Testis (tissue), 2 donors: ENCODE data around the gene DDX52.

Source experiments
- POLR2A ChIP-seq: fragments of 450-650 bp; IDR thresholded peaks from one replicate; pipeline ENCODE4 v1.6.1; 2017; ENCODE audit warnings: antibody characterized with exemption, mild to moderate bottlenecking, moderate library complexity
- TF ChIP-seq, protein P1 (sequence below), 3 experiments: fragments of 450-650 bp in 2 of 3; fragments of 200-600 bp in 1 of 3; sonication (generic) in 1 of 3; IDR thresholded peaks; one replicate each; pipeline ENCODE4 v1.5.1; 2016 to 2019; ENCODE audit warnings: antibody characterized with exemption in 3 of 3, mild to moderate bottlenecking in 2 of 3, moderate library complexity in 1 of 3

DNA sequence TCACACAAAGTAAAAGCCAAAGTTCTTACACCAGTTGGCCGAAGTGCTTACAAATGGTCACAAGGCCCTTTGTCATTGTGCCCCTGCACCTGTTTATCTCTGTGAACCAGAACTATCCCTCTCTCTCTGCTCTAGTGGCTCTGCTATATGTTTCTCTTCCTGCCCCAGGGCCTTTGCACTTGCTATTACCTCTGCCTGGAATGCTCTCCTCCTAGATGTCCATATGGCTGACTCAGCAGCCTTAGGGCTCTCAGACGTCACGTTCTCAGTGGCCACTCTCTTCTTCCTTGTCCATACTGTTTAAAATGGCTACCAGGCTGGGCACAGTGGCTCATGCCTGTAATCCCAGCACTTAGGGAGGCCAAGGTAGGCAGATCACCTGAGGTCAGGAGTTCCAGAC lies 38.8 kb upstream of the DDX52 start:
- TF ChIP-seq, protein P1, sequence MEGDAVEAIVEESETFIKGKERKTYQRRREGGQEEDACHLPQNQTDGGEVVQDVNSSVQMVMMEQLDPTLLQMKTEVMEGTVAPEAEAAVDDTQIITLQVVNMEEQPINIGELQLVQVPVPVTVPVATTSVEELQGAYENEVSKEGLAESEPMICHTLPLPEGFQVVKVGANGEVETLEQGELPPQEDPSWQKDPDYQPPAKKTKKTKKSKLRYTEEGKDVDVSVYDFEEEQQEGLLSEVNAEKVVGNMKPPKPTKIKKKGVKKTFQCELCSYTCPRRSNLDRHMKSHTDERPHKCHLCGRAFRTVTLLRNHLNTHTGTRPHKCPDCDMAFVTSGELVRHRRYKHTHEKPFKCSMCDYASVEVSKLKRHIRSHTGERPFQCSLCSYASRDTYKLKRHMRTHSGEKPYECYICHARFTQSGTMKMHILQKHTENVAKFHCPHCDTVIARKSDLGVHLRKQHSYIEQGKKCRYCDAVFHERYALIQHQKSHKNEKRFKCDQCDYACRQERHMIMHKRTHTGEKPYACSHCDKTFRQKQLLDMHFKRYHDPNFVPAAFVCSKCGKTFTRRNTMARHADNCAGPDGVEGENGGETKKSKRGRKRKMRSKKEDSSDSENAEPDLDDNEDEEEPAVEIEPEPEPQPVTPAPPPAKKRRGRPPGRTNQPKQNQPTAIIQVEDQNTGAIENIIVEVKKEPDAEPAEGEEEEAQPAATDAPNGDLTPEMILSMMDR (IDR thresholded peaks at IDR 0.05), result no peak
- no peak for TF ChIP-seq POLR2A
